PC-3 (cell line): ENCODE results near the gene DRD5.
A peak's percentile ranks its signal among the peaks of the same experiment; 100 is the strongest.

ENCODE experiments used
- EZH2phosphoT487 ChIP-seq: fragments of 300-600 bp; sonication (generic); IDR thresholded peaks from 2 replicates; pipeline ENCODE4 v1.6.1; 2018; ENCODE audit warnings: mild to moderate bottlenecking, antibody characterized with exemption, low read length, borderline replicate concordance
- TF ChIP-seq, protein P1 (sequence below): fragments of 300-600 bp; sonication (generic); conservative IDR thresholded peaks from 2 replicates; pipeline ENCODE4 v1.5.1; 2017; ENCODE audit warnings: antibody characterized with exemption, low read depth, mild to moderate bottlenecking, low read length

GRCh38 chr4:9762823-9763475 lies 18.5 kb upstream of the DRD5 start:
- TF ChIP-seq, protein P1, sequence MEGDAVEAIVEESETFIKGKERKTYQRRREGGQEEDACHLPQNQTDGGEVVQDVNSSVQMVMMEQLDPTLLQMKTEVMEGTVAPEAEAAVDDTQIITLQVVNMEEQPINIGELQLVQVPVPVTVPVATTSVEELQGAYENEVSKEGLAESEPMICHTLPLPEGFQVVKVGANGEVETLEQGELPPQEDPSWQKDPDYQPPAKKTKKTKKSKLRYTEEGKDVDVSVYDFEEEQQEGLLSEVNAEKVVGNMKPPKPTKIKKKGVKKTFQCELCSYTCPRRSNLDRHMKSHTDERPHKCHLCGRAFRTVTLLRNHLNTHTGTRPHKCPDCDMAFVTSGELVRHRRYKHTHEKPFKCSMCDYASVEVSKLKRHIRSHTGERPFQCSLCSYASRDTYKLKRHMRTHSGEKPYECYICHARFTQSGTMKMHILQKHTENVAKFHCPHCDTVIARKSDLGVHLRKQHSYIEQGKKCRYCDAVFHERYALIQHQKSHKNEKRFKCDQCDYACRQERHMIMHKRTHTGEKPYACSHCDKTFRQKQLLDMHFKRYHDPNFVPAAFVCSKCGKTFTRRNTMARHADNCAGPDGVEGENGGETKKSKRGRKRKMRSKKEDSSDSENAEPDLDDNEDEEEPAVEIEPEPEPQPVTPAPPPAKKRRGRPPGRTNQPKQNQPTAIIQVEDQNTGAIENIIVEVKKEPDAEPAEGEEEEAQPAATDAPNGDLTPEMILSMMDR = peak; percentile 60
- TF ChIP-seq EZH2phosphoT487 = no peak
